DOHH2 (cell line): ENCODE data around the gene NFIX.

Source experiments
- H3F3A ChIP-seq: fragments of 200-600 bp; sonication (generic), shearing (Covaris generic); 2 replicates; pipeline ENCODE4 v1.6.0; 2016; ENCODE audit warnings: antibody characterized with exemption, mild to moderate bottlenecking; ENCODE audit not compliant: control insufficient read depth, insufficient read depth
- H3K27ac ChIP-seq: fragments of 200-600 bp; sonication (generic); 2 replicates; pipeline ENCODE4 v1.5.1; 2014; ENCODE audit warnings: low read depth, mild to moderate bottlenecking, low read length, moderate library complexity
- H3K27me3 ChIP-seq: fragments of 200-600 bp; sonication (generic); 2 replicates; pipeline ENCODE4 v1.6.1; 2014; ENCODE audit warnings: mild to moderate bottlenecking, low read length, mixed read lengths; ENCODE audit not compliant: control insufficient read depth
- H3K36me3 ChIP-seq: fragments of 200-600 bp; sonication (generic); 2 replicates; pipeline ENCODE4 v1.6.1; 2014; ENCODE audit warnings: mild to moderate bottlenecking, low read length, moderate library complexity, mixed read lengths; ENCODE audit not compliant: control insufficient read depth
- H3K4me1 ChIP-seq: fragments of 200-600 bp; sonication (generic); 2 replicates; pipeline ENCODE4 v1.6.1; 2014; ENCODE audit warnings: mild to moderate bottlenecking, low read length, mixed read lengths; ENCODE audit not compliant: control insufficient read depth
- H3K4me2 ChIP-seq: fragments of 200-600 bp; sonication (generic); 2 replicates; pipeline ENCODE4 v1.6.0; 2014; ENCODE audit warnings: mild to moderate bottlenecking, low read length, moderate library complexity
- H3K4me3 ChIP-seq: fragments of 200-600 bp; sonication (generic); 2 replicates; pipeline ENCODE4 v1.5.1; 2014; ENCODE audit warnings: mild to moderate bottlenecking, low read length, mixed read lengths
- H3K79me2 ChIP-seq: fragments of 200-600 bp; sonication (generic); 2 replicates; pipeline ENCODE4 v1.6.1; 2014; ENCODE audit warnings: mild to moderate bottlenecking, low read length, mixed read lengths; ENCODE audit not compliant: control insufficient read depth
- H3K9me2 ChIP-seq: fragments of 200-600 bp; sonication (generic); replicated peaks from 2 replicates; pipeline ENCODE4 v1.6.1; 2014; ENCODE audit warnings: mild to moderate bottlenecking, low read length, mixed read lengths; ENCODE audit not compliant: control insufficient read depth
- H3K9me3 ChIP-seq: fragments of 200-600 bp; sonication (generic); 2 replicates; pipeline ENCODE4 v1.6.1; 2014; ENCODE audit warnings: antibody characterized with exemption, low read length, mixed read lengths; ENCODE audit not compliant: control insufficient read depth, insufficient read depth
- H4K20me1 ChIP-seq: fragments of 200-600 bp; sonication (generic); 2 replicates; pipeline ENCODE4 v1.6.0; 2014; ENCODE audit warnings: low read depth, mild to moderate bottlenecking, antibody characterized with exemption, low read length, moderate library complexity; ENCODE audit not compliant: control insufficient read depth, insufficient read depth
- EZH2phosphoT487 ChIP-seq: fragments of 200-600 bp; sonication (generic); IDR thresholded peaks from 2 replicates; pipeline ENCODE4 v1.6.1; 2017; ENCODE audit warnings: borderline replicate concordance, mild to moderate bottlenecking, antibody characterized with exemption, low read length, moderate library complexity, mixed read lengths
- TF ChIP-seq, protein P1 (sequence below): fragments of 200-600 bp; sonication (generic); IDR thresholded peaks from one replicate; pipeline ENCODE4 v1.5.1; 2014; ENCODE audit warnings: antibody characterized with exemption, mild to moderate bottlenecking, low read depth, low read length; ENCODE audit not compliant: poor library complexity, severe bottlenecking

Gene NFIX

DNA sequence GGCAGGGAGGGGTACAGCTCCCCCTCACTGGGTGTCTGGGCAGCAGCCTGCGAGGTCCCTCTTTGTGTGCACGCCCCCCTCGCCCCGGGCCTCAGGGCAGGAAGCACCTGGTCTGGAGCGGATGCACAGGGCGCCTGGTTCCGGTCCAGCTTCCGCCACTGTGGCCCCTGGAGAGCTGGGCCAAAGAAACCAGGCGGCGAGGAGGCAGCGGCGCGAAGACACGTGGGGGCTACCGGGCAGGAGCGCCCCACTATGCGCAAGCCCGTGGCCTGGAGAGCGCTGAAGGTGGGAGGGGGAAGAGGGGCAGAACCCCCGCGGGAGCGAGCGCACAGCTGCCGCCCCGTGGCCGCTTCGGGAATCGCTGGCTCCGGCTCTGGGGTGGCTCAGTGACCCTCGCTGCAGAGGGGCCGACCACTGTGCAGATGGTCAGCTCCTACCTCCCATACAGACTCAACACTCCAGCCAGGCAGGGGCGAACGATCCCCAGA lies 109.1 kb downstream of the NFIX start:
- peaks cover 46% of the 10 kb centered on the region for H3K79me2 ChIP-seq
- peak overlapping the region; percentile 100 for H3K4me2 ChIP-seq
- H3F3A ChIP-seq = peaks cover 40% of the 10 kb centered on the region
- no peaks in the 10 kb centered on the region for H3K27me3 ChIP-seq
- peak overlapping the region; percentile 88 for H3K4me3 ChIP-seq
- no peaks in the 10 kb centered on the region for H3K9me2 ChIP-seq
- H3K9me3 ChIP-seq = no peaks in the 10 kb centered on the region
- TF ChIP-seq EZH2phosphoT487 = no peak
- TF ChIP-seq, protein P1, sequence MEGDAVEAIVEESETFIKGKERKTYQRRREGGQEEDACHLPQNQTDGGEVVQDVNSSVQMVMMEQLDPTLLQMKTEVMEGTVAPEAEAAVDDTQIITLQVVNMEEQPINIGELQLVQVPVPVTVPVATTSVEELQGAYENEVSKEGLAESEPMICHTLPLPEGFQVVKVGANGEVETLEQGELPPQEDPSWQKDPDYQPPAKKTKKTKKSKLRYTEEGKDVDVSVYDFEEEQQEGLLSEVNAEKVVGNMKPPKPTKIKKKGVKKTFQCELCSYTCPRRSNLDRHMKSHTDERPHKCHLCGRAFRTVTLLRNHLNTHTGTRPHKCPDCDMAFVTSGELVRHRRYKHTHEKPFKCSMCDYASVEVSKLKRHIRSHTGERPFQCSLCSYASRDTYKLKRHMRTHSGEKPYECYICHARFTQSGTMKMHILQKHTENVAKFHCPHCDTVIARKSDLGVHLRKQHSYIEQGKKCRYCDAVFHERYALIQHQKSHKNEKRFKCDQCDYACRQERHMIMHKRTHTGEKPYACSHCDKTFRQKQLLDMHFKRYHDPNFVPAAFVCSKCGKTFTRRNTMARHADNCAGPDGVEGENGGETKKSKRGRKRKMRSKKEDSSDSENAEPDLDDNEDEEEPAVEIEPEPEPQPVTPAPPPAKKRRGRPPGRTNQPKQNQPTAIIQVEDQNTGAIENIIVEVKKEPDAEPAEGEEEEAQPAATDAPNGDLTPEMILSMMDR = peak; percentile 99
- H3K36me3 ChIP-seq = peaks cover 49% of the 10 kb centered on the region
- H3K4me1 ChIP-seq = peaks cover 58% of the 10 kb centered on the region
- H4K20me1 ChIP-seq = no peaks in the 10 kb centered on the region; the same call in 1 of the 2 replicates
- peak overlapping the region; percentile 99 for H3K27ac ChIP-seq

DNA sequence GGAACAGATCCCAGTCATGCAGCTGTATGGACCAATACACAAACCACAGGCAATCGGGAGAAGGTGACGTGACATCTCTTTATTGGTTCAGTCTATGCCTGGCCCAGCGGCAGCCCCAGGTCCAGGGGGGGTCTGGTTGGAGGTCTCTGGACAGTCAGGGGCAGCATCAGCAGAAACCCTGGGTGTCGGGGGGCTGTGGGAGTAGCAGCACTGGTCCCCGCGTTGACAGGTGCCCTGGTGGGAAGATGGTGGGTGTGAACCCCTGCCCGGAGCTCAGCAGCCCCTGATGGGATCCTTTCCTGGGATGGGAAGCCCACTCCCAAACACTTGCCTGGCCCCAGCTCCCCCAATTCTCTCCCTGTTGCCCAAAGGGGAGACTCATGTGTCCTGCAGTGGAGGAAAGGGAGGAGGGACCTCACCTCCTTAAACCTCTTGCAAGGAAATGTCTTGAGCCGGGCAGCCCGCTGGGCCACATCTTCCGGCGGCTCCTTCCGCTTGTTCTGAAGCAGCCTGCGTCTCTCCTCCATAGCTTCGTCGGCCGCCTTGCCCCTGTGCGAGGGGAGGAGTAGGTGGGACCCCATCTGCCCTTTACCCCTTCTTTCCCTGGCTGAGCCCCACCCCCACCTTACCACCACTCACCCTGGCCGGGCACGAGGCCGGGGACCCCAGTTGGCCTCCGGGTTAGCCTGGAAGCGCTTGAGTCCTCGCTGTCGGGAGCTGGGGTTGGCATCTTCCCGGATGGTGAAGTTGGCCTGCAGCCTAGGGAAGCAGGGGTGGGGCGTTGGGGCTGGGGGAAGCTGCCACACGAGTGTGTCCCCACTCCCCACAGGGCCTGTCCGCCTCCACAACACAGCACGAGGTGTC lies 109.8 kb downstream of the NFIX start:
- no peaks in the 10 kb centered on the region for H3K9me3 ChIP-seq
- no peaks in the 10 kb centered on the region for H3K27me3 ChIP-seq
- H3K9me2 ChIP-seq = no peaks in the 10 kb centered on the region
- H3F3A ChIP-seq = peaks cover 36% of the 10 kb centered on the region
- H3K4me2 ChIP-seq = peak overlapping the region; percentile 100
- H3K27ac ChIP-seq = peak overlapping the region; percentile 99
- TF ChIP-seq, protein P1 = peak; percentile 59
- no peak for TF ChIP-seq EZH2phosphoT487
- H3K4me1 ChIP-seq = peaks cover 51% of the 10 kb centered on the region
- H3K4me3 ChIP-seq = peak overlapping the region; percentile 88
- H3K36me3 ChIP-seq = peaks cover 49% of the 10 kb centered on the region
- H3K79me2 ChIP-seq = peaks cover 41% of the 10 kb centered on the region
- no peaks in the 10 kb centered on the region; the same call in 1 of the 2 replicates for H4K20me1 ChIP-seq

DNA sequence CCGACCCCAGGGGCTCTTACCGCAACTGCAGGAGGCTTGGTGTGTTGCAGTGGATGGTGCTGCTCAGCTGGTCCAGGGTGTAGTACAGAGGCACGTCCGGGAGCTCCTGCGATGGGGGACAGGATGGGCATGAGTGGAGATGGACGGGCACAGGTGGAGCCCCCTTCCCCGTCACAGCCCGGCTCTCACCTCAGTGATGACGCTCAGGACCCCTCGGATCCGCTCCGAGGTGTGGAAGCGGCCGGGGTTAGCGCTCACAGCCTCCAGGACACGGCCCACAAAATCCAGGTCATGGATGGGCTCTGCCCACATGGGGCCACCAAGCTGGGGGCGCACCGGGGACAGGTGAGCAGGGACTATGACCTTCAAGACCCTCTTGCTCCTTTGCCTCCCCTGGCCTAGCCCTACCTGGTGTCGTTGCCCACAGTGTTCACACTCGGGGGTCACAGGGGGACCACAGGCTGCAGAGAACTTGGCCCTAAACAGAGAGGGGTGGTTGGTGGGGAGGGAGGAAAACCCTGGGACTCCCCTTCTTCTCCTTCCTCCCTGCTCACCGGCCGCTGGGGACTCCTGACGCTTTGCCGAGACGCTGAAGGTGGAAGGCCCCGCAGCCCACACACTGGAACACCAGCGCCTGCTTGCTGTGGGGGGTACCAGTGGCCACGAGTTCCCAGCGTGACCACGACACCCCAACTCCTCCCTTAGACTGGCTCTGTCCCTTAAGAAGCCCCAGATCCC lies 114.3 kb downstream of the NFIX start:
- Histone ChIP-seq H3K9me2 (no peaks in the 10 kb centered on the region), H3F3A (peaks cover 10% of the 10 kb centered on the region), H3K79me2 (peaks cover 19% of the 10 kb centered on the region), H3K36me3 (peaks cover 42% of the 10 kb centered on the region), H3K27ac (no peak overlapping the region), H3K27me3 (no peaks in the 10 kb centered on the region), H4K20me1 (no peaks in the 10 kb centered on the region), H3K4me3 (no peak overlapping the region), H3K4me1 (peaks cover 20% of the 10 kb centered on the region), H3K9me3 (no peaks in the 10 kb centered on the region), H3K4me2 (no peak overlapping the region)
- TF ChIP-seq, protein P1 = no peak
- TF ChIP-seq EZH2phosphoT487 = no peak
